Measurements from ENCODE around the gene LY6G5C.
"Not testable (repeated sequence)": the region's sequence is repeated elsewhere in the genome, so short reads cannot be mapped to it uniquely, and the experiment has no call there.

LY6G5C gene

DNA sequence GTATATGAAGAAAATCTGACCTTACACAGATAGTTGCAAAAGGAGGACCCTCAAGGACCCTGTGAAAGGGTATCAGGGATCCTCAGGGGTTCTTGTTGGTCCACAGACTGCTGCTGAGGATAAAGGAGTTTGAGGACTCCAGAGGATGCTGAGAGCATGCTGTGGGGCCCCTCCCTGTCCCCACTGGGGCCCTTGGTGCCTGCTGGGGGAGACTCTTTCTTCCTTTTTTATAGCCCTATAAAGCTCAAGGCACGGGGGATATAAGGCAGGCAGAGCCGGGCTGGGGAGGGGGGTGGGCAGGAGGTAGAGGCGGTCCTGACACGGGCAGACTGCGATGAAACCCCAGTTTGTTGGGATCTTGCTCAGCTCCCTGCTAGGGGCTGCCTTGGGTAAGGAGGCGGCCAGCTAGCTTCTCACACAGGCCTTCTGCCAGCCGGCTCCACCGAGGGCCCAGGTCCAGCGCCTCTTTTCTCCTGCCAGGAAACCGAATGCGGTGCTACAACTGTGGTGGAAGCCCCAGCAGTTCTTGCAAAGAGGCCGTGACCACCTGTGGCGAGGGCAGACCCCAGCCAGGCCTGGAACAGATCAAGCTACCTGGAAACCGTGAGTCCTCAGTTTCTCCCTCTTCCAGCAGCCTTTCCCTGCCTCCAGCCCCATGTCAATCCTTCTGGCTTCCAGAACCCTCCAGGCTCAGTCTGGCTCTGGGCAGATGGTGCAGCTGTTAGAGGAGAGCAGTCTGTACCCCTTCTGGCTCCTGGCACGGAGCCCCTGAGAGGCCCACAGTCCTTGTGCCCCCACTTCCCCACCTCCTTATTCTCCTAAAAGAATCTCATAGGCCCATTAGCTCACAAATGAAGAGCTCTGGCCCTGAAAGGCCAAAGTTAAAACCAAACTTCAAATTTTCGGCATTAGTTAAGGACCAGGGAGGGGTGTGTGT, 34.4 kb upstream of the LY6G5C start, which contains the start of gene LY6G6D:
TSS of gene LY6G6D (plus strand) at position 327 of the 937 bp plus-strand sequence. CDS start at position 335, 8 bp downstream.
- no peak for FAIRE-seq

DNA sequence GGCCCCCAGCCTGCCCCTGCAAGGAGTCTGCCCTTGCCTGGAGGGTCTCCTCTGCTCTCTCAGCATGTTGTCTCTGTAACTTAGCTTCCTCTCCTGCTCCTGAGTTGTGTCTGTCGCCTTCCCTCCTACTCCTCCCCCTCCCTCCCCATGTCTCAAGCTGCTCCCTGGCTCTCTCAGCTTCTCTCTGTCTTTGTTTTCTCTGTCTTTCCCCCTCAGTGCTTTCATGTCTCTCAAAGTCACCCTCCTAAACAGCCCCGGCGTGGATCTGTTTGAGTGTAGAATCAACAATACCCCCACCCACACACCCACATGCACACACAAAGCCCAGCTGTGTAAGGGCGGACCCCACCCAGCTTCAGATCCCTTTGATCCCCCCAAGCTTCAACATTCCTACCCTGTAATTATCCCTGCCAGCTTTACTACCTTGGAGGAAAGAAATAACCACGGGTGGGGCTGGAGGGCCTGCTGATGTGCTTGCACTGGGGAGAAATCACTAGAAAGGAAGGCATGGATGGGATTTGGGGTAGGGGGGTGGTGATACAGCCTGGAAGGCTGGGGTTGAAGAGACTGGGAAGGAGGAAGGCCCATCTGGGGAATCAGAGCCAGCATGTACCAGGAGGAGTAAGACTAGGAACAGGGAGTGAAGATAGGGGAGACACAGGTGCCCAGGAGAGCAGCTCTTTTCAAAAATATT, 33.3 kb upstream of the LY6G5C start:
- no peak for DNase-seq (ENCODE audit: insufficient read length, low spot score)
- FAIRE-seq, result no peak

More for the DNA sequence above, 34.4 kb upstream of the LY6G5C start, which contains the start of gene LY6G6D:
- no peak for DNase-seq (ENCODE audit: insufficient read length, low spot score)

DNA sequence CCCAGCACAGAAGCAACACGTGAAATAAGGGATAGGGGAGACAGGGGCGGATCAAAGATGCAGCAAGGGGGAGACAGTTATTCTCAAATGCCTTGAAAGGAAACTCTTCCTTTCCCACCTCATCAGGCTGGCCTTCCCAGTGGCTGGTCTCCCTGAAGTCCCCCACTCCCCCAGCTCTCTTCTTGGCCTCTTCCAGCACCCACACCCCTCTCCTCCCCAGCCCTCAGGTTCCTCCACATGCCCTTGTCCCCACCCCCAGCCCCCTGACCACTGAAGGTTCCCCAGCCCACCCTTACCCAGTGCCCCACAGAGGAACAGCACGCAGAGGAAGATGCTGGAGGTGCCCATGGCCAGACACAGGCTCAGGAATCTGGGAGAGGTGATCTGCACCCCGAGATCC, 32.6 kb upstream of the LY6G5C start:
- DNase-seq (ENCODE audit: insufficient read length, low spot score) (no peak), FAIRE-seq (no peak)

DNA sequence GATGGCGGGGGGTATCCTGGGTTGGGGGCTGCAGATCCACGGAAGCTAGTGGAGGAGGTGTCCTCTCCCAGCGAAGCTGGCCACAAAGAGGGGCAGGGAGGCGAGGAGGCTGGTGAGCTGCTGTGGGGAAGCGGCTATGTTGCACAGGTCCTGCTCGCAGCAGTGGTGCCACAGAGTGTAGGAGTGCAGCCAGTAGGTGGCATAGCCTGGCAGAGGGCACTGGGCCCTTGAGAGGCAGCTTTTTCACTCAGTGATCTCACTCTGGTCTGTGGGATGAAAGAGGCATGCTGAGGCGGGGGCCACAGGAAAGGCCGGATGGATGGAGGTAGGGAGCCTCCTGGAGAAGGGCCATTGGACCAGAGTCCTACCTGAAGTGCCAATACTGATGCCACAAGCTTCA, 31.4 kb upstream of the LY6G5C start:
- FAIRE-seq, result no peak

DNA sequence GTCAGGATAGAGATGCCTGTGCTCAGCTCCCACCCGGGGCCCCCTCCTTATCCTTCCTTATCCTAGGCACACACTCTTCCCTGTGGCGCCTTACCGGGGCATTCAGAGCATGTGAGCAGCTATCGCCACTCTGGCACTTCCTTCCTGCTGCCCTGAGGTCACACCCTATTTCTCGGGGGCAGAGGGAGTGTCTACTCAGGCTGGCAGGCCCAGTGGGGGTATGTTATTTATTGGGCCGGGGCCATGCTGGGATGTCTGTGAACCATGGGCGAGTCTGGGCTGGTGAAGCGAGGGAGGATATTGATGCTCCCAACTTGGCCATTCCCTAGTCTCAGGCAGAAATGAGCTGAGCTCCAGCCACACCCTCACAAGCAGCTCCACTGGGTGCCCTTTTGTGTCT, 30.4 kb upstream of the LY6G5C start:
- FAIRE-seq (no peak), DNase-seq (ENCODE audit: insufficient read length, low spot score) (no peak)

More for the DNA sequence above, 31.4 kb upstream of the LY6G5C start:
- no peak for DNase-seq (ENCODE audit: insufficient read length, low spot score)

DNA sequence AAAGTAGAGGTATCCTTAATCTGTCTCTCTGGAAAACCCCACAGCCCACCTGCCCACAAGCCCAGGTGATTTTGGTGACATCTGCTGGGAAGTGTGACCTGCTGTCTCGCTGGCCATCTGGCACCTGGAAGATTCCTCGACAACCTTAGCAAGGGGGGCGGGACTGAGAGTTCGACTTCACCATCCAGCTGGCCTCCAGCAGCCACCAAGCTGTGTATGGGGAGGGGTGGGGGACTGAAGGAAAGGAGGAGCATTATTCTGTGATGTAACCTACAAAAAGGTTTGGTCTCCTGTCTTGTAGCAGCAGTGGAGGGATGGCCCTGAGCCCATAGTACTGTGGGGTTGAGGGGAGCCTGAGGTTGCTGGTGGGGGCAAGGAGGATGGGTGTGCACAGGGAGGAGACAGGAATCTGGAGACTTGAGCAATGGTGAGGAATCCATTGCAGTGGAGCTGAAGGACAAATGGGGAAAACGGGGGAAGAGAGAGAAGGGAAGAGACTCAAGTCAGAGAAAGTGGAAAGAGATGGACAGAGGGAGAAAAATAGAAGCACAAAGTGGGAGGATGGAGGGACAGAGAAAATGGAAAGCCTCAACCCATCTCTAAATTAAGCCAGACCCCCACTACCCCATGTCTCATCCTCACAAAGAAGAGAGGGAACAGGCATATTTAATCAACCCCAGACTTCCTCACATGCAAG, 29.8 kb upstream of the LY6G5C start:
- FAIRE-seq, result no peak

DNA sequence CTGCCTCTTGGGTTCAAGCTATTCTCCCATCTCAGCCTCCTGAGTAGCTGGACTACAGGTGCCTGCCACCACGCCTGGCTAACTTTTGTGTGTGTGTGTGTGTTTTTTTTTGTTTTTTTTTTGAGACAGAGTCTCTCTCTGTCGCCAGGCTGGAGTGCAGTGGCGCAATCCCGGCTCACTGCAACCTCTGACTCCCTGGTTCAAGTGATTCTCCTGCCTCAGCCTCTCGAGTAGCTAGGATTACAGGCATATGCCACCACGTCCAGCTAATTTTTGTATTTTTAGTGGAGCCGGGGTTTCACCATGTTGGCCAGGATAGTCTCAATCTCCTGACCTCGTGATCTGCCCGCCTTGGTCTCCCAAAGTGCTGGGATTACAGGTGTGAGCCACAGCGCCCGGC, 28.3 kb upstream of the LY6G5C start:
- not testable (repeated sequence) for FAIRE-seq; DNase-seq (ENCODE audit: insufficient read length, low spot score)

More for the DNA sequence above, 29.8 kb upstream of the LY6G5C start:
- no peak for DNase-seq (ENCODE audit: insufficient read length, low spot score)

DNA sequence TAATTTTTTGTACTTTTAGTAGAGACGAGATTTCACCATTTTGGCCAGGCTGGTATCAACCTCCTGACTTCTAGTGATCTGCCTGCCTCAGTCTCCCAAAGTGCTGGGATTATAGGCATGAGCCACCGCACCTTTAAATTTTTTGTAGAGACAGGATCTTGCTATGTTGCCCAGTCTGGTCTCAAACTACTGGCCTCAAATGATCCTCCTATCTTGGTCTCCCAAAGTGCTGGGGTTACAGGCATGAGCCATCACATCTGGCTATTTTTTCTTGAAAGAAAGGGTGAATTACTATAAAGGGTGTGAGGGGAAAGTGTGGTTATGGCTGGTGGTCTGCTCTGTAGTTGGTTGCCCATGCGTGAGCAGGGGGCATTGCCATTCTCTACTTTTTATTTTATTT, 27.4 kb upstream of the LY6G5C start:
- no peak for DNase-seq (ENCODE audit: insufficient read length, low spot score)
- FAIRE-seq, result no peak

DNA sequence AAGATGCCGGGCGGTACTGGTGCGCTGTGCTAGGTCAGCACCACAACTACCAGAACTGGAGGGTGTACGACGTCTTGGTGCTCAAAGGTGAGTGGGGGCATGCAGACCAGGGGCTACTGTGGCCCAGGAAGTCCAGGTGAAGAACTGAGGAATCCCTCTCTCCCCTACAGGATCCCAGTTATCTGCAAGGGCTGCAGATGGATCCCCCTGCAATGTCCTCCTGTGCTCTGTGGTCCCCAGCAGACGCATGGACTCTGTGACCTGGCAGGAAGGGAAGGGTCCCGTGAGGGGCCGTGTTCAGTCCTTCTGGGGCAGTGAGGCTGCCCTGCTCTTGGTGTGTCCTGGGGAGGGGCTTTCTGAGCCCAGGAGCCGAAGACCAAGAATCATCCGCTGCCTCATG, 26.8 kb upstream of the LY6G5C start:
- no peak for DNase-seq (ENCODE audit: insufficient read length, low spot score)
- no peak for FAIRE-seq

DNA sequence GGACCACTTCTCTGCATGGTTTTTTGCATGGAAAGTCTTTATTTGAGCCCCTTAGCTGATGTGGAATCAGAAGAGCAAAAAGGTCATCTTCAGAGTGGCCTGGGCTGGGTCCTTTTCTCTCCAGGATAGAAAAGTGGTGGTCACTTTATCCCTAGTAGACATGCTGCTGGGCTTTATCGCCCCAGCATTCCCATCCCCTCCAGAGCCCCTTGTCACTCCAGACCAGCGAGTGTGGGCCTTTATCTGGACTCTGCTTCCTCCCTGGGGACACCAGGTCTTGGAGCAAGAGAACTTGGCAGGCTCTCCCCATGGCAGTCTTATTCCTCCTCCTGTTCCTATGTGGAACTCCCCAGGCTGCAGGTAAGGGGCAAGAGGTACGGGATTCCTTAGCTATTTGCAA, 25.7 kb upstream of the LY6G5C start, which contains the start of gene LY6G6F:
TSS of gene LY6G6F (plus strand) at position 268 of the 400 bp plus-strand sequence. CDS start at position 309, 41 bp downstream.
- no peak for DNase-seq (ENCODE audit: insufficient read length, low spot score)
- FAIRE-seq, result no peak

DNA sequence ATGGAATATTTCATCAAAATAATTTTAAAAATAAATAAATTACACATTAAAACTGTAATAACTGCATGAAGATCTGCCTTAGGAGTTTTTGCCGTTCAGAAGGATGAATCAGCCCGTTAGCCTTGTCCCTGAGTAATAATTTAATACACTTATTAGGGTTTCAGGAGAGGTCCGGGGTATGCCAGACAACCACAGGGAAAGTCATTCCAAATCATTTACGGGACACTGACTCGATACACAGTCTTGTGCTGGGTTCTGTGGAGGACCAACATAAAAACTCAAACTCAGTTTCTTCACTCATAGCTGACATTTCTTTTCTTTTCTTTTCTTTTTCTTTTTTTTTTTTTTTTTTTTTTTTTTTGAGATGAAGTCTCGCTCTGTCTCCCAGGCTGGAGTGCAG, 25.1 kb upstream of the LY6G5C start:
- FAIRE-seq, result no peak
- no peak for DNase-seq (ENCODE audit: insufficient read length, low spot score)

DNA sequence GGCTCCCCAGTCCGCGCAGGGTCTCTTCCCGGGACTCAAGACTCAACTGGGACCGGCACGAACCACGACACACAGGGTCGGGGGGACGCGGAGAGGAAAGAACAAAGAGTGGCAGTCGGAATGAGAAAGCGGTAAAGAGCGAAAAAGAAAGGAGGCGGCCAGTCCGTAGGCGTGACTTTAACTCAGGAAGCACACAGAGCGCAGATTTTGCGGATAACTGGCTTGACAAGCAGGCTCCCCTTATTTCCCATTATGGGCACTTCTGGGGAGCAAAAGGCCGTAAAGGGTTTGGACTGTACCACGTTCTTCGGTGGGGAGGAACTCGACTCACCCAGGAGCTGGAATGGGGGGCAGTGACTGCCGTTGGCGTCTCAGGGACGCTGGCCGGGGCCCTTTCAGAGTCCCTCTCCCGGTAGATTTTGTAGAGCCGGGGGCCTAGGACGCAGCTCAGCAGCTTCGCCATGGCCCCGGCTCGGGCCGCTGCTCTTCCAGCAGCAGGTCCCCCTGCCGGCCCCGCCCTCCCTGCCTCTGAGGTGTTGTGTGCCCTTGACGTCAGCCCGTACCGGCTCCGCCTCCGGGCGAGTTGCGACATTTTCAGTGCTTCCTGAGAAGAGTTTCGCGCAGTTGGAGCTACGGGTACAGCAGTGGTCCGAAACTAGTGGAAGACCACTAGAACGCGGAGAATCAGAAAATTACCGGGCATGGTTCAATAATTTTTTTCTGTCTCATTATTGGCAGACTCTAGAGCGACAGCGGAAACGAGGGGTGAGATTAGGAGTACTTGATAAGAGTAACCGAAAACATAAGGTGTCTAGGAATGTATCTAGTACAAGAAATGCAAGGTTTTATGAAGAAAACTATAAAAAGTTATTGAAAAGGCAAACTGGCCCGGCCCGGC, 22.2 kb upstream of the LY6G5C start, which contains the start of gene ABHD16A:
TSS of gene ABHD16A (minus strand) at position 506 of the 898 bp plus-strand sequence. CDS start at position 463, 43 bp downstream.
- peak; percentile 97 for FAIRE-seq
- peak; percentile 97 for DNase-seq (ENCODE audit: insufficient read length, low spot score)

DNA sequence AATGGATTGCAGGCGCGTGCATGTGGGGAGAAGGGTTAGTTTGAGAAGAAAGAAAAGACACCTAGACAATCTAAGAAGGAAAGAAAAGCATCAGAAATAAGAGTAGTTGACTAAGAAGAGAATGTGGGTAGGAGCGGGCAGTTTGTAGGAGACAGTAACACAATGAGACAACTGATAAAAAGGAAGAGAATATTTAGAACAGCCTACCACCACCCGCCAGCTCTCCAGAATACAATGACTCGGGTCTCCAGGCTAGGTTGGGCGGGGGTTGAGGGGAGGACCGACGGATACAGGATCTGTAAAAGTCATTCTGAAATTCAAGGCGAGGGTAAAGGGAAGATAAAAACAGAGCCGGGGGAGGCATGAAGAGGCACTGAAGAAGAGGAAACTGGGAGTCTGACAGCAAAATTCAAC, 21.5 kb upstream of the LY6G5C start:
- no peak for DNase-seq (ENCODE audit: insufficient read length, low spot score)
- peak; percentile 4 for FAIRE-seq

DNA sequence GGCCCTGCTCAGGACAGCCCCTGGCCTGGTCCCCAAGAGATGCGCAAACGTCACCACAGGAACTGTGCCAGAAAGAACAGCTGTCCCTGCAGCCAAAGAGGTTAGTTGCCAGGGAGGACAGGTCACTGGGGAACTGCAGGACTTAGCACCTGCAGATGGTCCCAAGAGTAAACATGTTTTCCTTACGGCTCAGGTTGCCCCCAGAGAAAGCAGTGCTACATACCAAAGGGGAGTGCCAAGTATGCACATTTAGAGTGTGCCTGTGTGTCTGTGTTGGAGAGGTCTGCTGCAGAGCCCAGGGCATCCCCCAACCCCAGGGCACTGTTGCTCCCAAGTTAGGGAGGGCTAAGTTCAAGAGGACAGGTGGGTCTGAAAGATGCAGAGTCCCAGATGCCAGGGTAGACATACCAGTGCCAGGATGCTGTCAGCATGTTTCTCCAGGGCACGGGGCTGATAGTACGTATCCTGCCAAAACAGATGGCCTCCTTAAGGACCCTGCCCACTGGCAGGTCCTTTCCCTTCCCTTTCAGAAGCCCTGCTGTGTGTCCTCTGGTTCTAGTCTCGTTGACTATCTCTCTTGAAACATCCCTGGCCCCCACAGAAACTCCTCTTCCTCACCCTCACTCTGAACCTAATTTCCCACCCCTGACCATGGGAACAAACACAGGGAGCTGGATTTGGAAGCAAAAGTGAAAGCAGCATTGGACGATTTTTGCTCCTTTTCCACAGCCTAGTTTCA, 21.0 kb upstream of the LY6G5C start:
- FAIRE-seq (peak; percentile 31), DNase-seq (ENCODE audit: insufficient read length, low spot score) (no peak)

DNA sequence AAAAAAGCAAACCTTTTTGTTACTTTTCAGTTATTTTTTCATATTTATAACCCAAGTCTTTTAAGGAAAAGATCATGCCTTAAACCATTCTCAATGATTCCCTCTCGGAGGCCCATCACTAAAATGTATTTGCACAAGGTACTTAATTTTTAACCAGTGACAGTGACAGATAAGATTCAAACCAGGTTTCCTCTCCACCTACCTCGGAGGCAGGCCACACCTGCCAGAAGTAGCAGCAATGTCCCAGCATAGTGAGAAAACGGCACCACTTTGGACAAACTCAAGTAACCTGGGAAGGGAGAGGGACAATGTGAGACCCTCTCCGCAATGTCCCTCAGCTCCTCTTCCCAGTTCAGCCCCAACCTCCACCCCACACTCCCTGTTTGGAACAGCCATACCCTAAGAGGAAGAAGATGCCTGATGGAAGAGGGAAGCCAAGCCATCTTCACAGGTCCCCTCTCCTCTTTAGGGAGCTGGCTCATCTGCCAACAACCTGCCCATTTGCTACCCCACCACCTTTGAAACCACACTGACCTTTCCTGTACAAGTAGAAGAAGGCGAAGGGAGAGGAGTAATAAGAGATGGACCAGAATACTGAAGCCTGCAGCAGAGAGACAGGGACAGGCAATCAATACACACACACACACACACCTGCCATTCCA, 20.0 kb upstream of the LY6G5C start:
- FAIRE-seq, result no peak
- DNase-seq (ENCODE audit: insufficient read length, low spot score), result no peak

DNA sequence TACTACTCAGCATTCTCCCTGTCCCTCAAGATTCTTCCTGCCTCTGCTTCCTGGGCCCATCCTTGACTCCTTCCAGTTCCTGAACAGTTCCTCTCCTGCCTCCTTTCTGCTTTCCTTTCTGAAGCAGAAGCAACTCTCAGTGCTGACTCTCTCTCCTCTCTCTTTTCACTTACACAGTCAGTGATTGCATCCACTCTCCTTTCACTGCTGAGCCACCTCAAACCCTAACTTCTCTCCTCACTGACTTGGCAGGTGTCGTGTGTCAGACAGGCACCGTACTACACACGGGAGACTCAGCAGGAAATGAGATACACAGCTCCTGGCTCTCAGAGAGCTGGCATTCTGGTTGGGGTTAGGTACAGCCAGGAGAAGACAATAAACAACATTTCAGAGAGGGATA, 16.7 kb upstream of the LY6G5C start:
- FAIRE-seq (no peak), DNase-seq (ENCODE audit: insufficient read length, low spot score) (no peak)

DNA sequence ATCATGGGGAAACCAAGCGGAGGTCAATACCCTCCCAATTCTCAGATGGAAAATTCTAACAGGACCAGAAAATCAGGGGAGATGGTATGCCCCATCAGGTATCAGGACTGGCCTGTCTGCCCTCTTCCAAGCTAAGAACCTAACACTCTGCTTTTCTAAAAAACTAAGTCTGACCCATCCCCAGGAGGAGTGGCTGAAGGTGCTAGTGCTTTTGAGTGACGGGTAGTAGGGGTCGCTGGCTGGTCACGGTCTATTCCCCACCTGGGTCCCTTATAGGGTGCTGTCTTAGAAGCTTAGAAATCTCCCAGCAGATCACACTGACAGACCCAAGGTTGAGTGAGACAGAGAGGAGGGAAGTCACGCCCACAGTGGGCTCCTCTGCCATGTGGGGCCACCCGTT, 12.7 kb upstream of the LY6G5C start:
- FAIRE-seq, result no peak
- DNase-seq (ENCODE audit: insufficient read length, low spot score), result no peak

DNA sequence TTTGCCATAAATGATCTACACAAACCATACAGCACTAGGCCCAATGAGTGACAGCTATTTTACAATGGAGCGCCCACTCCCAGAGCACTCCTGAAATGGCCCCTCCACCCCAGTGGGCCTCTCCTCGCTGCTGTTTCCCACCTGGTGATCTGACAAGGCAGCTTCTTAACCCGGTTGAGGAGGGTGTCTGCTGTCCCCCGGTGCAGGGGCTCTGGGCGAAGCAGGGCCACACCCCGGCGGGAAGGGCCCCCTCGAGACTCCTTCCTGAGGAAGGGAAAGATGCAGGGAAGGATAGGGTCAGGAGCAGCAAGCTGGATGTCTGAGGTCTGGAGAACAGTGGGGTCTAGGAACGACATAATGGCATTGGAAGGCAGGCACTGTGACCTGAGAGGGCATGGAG, 12.0 kb upstream of the LY6G5C start:
- DNase-seq (ENCODE audit: insufficient read length, low spot score) (no peak), FAIRE-seq (no peak)

DNA sequence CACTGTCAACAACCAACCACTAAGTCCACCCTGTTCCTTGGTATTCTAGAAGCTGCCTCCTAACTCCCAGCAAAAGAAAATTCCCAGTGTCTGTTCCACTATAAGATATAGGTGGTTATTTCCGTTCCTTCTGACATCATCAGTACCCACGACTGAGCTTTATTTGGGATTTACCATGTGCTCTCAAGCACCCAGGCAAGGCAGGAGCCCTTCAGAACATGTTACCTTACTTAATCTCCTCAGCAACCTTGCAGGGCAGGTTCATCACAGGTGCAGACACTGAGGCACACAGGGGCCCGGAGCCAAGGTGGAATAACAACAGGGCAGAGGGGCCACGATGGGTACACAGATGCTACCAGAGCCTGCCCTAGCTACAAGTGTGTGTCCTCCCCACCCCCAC, 11.5 kb upstream of the LY6G5C start:
- no peak for FAIRE-seq
- DNase-seq (ENCODE audit: insufficient read length, low spot score), result no peak
